Cardiac muscle cell (in vitro differentiated cells and primary cell): Measurements from ENCODE around the gene BGN. TPM values are rescaled to one million over a fixed set of nuclear protein-coding genes. Genes with fewer than 3 reads are reported as not detected.

Experiments
- DNase-seq, 2 donors: peaks; one replicate each; pipeline versions ENCODE4 v3.0.0 to v3.0.0-alpha.2; 2010 to 2017; ENCODE audit warnings: low read depth in 1 of 2, low spot score in 1 of 2
- H3K27ac ChIP-seq: fragments of 200-600 bp; sonication (generic); 2 replicates; pipeline ENCODE4 v1.5.1; 2016
- H3K27me3 ChIP-seq: fragments of 200-600 bp; sonication (generic); 2 replicates; pipeline ENCODE4 v1.6.0; 2016; ENCODE audit warnings: control low read depth
- H3K36me3 ChIP-seq: fragments of 200-600 bp; sonication (generic); 2 replicates; pipeline ENCODE4 v1.5.1; 2016; ENCODE audit warnings: control low read depth
- H3K4me1 ChIP-seq: fragments of 200-600 bp; sonication (generic); 2 replicates; pipeline ENCODE4 v1.8.1; 2017; ENCODE audit warnings: low read depth, mild to moderate bottlenecking, mixed run types
- H3K4me3 ChIP-seq: fragments of 200-600 bp; sonication (generic); 2 replicates; pipeline ENCODE4 v1.5.1; 2016; ENCODE audit warnings: mild to moderate bottlenecking
- H3K9me3 ChIP-seq: fragments of 200-600 bp; sonication (generic); 2 replicates; pipeline ENCODE4 v1.5.1; 2017; ENCODE audit warnings: low read depth, mild to moderate bottlenecking, control low read depth
- polyA plus RNA-seq: library from polyadenylated mRNA; unstranded; fragments of >200 nt; fragmentation: Nextera tagmentation; extraction: Ambion mirVana; gene quantifications from 2 replicates; pipeline ENCODE4 v1.2.1, GENCODE V29; 2016
- total RNA-seq: library from RNA; depleted of rRNA; stranded (reverse); fragments of >200 nt; gene quantifications from 2 replicates; pipeline ENCODE4 v1.2.3, GENCODE V29; 2016
- TF ChIP-seq, protein P1 (sequence below): IDR thresholded peaks from 2 replicates; pipeline ENCODE4 v1.5.1; 2012; ENCODE audit warnings: low read depth, mild to moderate bottlenecking, low read length

Gene BGN
- total and polyA plus RNA-seq, 2 experiments from 2014 or later, result 0.54 to 1.0 TPM

DNA sequence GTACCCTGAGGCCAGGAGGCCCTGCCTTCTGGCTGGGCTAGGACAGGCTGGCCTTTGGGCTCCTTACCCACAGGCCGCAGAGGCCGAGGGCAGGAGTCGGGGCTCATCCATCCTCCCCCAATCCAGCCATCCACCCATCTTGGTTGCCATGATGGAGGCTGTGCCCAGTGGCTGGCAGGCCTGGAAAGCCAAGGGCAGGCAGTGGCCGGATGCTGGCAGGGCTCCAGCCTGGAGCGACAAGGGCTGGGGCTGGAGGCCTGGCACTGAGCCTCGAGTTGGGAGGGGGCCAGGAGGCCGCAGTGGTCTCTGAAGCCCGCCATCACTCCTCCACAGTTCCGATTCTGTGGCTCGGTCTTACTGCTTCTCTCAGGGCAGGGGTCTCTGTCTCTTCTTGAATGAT lies 8.6 kb upstream of the BGN start:
- Histone ChIP-seq H3K27me3 (no peaks in the 10 kb centered on the region), H3K4me1 (no peaks in the 10 kb centered on the region), H3K27ac (no peak overlapping the region), H3K36me3 (no peaks in the 10 kb centered on the region), H3K9me3 (no peaks in the 10 kb centered on the region), H3K4me3 (no peak overlapping the region)
- no peak for DNase-seq
- TF ChIP-seq, protein P1, sequence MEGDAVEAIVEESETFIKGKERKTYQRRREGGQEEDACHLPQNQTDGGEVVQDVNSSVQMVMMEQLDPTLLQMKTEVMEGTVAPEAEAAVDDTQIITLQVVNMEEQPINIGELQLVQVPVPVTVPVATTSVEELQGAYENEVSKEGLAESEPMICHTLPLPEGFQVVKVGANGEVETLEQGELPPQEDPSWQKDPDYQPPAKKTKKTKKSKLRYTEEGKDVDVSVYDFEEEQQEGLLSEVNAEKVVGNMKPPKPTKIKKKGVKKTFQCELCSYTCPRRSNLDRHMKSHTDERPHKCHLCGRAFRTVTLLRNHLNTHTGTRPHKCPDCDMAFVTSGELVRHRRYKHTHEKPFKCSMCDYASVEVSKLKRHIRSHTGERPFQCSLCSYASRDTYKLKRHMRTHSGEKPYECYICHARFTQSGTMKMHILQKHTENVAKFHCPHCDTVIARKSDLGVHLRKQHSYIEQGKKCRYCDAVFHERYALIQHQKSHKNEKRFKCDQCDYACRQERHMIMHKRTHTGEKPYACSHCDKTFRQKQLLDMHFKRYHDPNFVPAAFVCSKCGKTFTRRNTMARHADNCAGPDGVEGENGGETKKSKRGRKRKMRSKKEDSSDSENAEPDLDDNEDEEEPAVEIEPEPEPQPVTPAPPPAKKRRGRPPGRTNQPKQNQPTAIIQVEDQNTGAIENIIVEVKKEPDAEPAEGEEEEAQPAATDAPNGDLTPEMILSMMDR, result no peak

DNA sequence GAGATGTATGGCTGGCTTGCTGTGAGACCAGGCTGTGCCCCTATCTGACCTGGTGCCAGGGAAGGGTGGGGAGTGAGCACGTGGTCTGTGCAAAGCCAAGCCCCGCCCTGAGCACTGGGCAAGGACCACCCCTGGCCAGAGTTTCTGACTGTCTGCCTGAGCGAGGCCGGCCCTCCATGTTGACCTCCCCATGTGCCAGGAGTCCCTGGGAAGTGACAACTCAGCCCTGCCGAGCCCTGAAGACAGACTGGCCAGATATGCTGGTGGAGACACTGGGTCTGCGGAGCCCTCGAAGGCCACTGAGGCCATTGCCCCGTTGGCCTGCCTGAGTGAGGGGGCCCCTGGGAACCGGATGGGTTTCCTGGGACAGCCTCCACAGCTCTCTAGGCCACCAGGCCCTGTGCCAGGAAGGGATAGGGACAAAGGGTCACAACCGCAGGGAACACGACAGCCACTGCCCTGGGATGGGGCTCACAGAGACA lies 7.1 kb upstream of the BGN start:
- Histone ChIP-seq H3K36me3 (no peaks in the 10 kb centered on the region), H3K4me3 (no peak overlapping the region), H3K27ac (no peak overlapping the region), H3K4me1 (no peaks in the 10 kb centered on the region), H3K9me3 (no peaks in the 10 kb centered on the region), H3K27me3 (no peaks in the 10 kb centered on the region)
- DNase-seq, result no peak
- TF ChIP-seq, protein P1, result no peak

DNA sequence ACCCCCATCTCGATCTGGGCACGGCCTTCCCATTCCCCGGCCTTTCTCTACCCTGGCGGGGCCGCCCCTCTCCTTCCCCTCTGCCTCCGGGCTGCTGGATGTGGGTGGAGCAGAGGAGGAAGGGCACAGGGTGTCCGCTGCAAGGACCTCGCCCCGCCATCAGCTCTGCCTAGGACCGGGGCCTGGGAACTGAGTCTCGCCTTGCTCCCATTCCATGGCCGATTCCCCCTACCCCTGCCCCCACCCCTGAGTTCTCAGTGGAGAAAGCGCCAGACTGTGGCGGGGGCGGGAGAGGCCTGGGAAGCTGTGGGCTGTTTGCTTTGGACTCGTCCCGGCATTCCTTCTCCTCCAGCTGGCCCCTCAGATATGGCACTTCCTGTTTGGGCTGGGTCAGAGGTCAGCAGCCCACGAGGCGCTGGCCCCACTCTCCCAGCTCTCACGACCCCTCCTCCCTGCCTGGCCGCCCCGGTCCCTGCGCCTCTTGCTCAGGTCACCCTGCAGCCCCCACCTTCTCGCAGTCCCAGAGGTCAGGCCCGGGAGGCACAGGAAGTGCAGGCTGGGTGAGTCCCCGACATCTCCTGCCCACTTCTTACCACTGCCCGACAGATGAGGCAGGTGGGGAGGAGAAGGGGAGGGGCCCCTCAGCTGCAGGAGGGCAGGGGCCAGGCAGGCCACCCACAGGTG lies 6.4 kb upstream of the BGN start:
- H3K4me3 ChIP-seq, result no peak overlapping the region
- no peaks in the 10 kb centered on the region for H3K36me3 ChIP-seq
- no peaks in the 10 kb centered on the region for H3K9me3 ChIP-seq
- DNase-seq, result peak in 1 of 2 donors; percentile 75
- H3K27me3 ChIP-seq, result no peaks in the 10 kb centered on the region
- TF ChIP-seq, protein P1, result no peak
- no peak overlapping the region for H3K27ac ChIP-seq
- H3K4me1 ChIP-seq, result no peaks in the 10 kb centered on the region

DNA sequence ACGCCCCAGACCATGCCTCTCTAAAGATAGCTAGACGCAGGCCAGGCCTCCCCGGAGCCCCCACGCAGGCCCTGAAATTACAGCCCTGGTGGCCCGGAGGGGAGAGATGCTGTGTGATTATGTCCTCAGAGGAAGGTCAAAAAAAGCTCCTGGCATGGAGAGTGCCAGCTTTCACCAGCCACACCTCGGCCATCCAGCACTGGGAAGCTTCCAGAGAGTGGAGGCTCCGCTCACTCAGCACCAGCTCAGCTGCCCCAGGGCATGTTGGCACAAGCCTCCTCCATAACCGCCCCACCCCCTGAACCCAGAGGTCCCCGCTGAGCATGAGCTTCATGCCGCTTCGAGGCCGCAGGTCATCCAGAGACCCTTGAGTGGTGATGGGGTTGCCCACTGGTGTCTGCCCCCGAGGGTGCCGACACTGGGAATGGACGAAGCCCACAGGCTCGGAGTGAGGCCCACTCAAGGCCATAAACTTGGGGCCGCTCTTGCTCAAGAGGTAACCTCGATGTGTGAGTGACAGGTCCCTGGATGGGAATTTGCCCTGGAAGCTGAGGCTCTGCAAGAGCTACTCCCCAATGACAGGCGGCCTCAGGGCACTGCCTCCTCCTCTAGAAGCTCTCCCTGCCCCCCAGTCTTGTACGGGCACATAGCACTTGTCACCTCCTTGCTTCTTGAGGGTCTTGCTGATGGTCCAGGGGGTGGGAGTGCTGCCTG lies 4.4 kb upstream of the BGN start:
- no peaks in the 10 kb centered on the region for H3K4me1 ChIP-seq

DNA sequence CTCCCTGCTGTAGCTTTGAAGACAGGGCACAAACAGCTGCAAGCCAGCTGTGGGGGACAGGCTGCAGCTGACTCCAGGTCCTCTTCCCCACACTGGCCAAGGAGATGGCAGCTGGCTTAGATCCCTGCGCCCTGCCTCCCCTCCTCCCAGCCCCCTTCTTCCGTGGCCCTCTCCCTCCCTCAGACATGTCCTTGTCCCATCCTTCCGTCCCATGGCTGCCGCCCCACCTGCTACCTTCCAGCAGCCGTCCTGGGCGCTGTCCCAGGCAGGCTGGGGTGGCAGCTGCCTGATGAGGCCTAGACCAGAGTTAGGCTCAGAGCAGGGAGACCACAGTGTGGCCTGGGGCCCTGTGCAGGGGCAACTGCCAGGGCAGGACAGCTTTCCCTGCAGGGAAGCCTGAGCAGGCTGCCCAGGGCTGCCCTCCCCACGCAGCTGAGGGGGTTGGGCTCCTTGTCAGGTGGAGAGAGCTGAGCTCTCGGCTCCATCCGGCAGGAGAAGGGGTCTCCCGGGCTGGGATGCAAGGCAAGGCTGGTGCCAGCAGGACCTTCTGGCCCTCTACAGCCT lies 3.3 kb upstream of the BGN start:
- Histone ChIP-seq H3K9me3 (no peaks in the 10 kb centered on the region), H3K36me3 (no peaks in the 10 kb centered on the region), H3K27ac (no peak overlapping the region), H3K27me3 (no peaks in the 10 kb centered on the region), H3K4me1 (no peaks in the 10 kb centered on the region), H3K4me3 (no peak overlapping the region)
- DNase-seq, result no peak
- TF ChIP-seq, protein P1, result no peak

More for the DNA sequence above, 4.4 kb upstream of the BGN start:
- no peaks in the 10 kb centered on the region for H3K36me3 ChIP-seq
- H3K4me3 ChIP-seq, result no peak overlapping the region
- H3K9me3 ChIP-seq, result no peaks in the 10 kb centered on the region
- TF ChIP-seq, protein P1, result no peak
- no peak overlapping the region for H3K27ac ChIP-seq
- DNase-seq, result no peak
- H3K27me3 ChIP-seq, result no peaks in the 10 kb centered on the region
